GM19035 (cell line): Measurements from ENCODE around the gene LRRD1.
"Not testable (repeated sequence)": the region's sequence is repeated elsewhere in the genome, so short reads cannot be mapped to it uniquely, and the experiment has no call there.

Experiments used
- ATAC-seq: cut with Tn5 transposase; IDR thresholded peaks from one replicate; pipeline ENCODE4 v1.9.1; 2021; ENCODE audit not compliant: unreplicated experiment

LRRD1 gene

GRCh38 chr7:92178928-92179924, at the start of gene LRRD1:
Gene LRRD1 (minus strand): TSS chr7:92179142. CDS start chr7:92165202, 13,940 bp downstream.
- peak; percentile 99 for ATAC-seq

DNA sequence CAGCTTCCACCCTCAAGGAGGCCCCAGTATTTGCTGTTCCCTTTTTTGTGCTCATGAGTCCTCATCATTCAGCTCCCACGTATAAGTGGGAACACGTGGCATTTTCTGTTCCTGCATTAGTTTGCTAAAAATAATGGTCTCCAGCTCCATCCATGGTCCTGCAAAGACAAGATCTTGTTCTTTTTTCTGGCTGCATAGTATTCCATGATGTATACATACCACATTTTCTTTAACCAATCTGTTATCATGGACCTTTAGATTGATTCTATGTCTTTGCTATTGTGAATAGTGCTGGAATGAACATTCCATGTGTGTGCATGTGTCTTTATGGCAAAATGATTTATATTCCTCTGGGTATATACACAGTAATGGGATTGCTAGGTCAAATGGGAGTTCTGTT, 49.8 kb upstream of the LRRD1 start:
- no peak for ATAC-seq

DNA sequence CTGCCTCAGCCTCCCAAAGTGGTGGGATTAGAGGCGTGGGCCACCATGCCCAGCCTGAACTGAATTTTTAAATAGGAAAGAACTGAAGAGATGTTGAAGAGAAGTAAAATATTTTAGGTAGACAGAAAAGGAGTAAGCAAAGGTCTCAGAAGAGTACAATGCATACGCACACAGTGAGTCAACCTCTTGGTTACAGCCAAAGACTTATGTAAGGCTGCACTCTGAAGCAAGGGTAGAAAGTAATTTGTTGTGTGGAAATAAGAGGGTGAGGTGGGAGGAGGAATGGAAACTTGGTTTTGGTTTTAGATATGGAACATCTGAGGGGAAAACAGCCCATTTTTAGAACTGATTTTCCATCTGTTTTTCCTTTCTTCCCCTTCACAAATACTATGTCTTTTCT, 49.2 kb upstream of the LRRD1 start:
- ATAC-seq, result no peak

- ATAC-seq, result no peak
Observed at GRCh38 chr7:92226981-92227380, 48.0 kb upstream of the LRRD1 start.

DNA sequence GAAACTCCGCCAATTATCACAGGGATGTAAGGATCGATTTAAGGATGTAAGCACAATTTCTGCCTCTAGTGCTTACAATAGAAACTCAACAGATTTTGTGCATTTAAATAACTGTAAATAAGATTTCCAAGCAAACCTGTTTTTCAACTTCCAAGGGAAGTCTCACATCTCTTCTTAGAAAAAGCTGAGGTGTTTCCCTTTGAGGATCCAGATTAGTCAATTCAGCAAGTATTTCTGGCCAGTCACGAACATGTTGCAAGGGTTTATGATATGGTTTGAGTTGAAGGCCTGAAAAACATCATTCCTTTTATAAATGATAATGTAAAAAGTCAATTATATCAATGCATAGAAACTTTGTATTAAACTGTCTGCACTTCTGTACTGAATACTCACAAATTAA, 42.8 kb upstream of the LRRD1 start:
- no peak for ATAC-seq

DNA sequence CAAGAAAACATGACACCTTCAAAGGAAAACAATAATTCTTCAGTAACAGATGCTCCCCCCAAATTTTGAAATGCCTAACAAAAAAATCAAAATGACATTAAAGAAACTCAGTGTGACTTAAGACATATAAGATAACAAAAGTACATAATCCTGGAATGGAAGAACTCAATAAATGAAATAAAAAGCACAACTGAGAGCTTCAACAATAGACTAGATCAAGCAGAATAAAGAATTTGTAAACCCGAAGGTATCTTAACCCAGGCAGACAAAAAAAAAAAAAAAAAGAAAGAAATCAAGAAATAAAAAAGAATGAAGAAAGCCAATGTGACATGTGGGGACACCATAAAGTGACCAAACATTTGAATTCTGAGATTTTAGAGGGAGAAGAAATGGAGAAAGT, 27.7 kb upstream of the LRRD1 start:
- ATAC-seq, result no peak

GRCh38 chr7:92205987-92206386, 27.0 kb upstream of the LRRD1 start:
- no peak for ATAC-seq

GRCh38 chr7:92200791-92201190, 21.8 kb upstream of the LRRD1 start:
- no peak for ATAC-seq

GRCh38 chr7:92192326-92192725, 13.4 kb upstream of the LRRD1 start:
- ATAC-seq, result no peak

DNA sequence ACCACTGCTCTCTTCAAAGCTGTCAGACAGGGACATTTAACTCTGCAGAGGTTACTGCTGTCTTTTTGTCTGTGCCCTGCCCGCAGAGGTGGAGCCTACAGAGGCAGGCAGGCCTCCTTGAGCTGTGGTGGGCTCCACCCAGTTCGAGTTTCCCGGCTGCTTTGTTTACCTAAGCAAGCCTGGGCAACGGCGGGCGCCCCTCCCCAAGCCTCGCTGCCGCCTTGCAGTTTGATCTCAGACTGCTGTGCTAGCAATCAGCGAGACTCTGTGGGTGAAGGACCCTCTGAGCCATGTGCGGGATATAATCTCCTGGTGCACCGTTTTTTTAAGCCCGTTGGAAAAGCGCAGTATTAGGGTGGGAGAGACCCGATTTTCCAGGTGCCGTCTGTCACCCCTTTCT, 10.3 kb upstream of the LRRD1 start:
- ATAC-seq, result not testable (repeated sequence)

- not testable (repeated sequence) for ATAC-seq
Observed at GRCh38 chr7:92184294-92184693, 5.4 kb upstream of the LRRD1 start.

- ATAC-seq, result no peak
Observed at GRCh38 chr7:92177362-92177761, 1.6 kb downstream of the LRRD1 start.

DNA sequence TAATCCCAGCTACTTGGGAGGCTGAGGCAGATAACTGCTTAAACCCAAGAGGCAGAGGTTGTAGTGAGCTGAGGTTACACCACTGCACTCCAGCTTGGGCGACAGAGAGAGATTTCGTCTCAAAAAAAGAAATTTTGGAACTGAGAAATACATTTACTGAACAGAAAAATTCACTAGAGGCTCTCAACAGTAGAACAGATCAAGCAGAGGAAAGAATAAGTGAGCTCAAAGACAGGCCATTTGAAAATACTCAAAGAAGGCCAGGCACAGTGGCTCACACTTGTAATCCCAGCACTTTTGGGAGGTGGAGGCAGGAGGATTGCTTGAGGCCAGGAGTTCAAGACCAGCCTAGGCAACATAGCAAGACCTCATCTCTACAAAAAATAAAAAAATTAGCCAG, 9.4 kb downstream of the LRRD1 start:
- ATAC-seq, result not testable (repeated sequence)

DNA sequence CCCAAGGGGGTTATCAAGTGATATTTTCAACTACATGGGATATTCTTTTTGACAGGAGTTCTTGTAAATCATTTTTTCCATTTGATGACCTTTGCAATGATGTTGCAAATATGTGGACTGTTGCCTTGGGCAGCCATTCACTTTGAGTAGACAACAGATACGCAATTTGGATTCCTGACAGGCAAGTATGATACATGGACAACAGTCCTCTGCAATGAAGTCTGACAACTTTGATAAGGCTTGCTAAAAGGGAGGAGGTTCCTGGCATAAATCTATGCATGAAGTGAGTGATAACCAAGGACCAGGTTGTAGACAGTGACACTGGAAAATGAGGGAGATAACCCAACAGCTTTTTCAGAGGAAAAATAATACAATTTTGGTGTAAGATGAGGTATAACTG, 17.7 kb downstream of the LRRD1 start:
- ATAC-seq, result no peak

DNA sequence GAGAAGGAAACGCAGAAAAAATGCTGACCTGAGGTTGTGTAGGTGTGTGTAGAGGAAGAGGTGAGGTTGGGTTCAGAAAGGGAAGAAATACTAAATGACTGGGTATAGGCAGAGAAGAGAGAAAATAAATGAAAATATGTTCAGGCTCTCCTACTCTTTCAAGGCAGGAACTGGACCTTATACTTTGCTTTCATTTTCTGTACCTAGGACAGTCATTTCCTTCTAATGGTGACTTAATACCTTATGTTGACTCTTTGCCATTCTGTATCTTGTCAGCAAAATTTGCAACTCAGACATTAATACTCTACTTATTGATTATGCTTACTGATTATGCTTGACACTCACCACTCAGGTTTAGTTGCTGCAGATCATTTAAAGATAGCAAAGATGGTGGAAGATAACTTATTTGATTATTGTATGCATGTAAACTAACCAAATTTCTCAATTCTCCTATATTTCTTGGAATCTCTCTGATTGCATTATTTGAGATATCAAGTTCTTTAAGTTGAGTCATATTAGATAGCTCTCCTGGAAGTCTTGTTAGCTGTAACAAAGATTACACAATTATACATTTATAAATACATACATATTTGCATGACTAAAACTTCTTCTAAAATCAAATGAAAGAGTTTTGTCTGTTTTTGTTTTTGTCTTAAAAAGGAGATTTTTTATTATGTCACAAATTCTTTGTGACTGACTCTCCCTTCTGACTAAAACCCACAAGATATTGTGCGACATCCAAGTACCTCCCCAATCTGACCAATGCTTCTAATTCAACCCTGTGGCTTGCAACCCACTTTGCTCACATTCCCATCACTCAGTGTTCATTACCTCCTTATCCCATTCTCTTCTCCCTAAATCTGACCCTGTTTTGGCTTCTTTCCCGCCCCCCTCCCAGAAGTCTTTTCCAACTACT, 20.0 kb downstream of the LRRD1 start:
- ATAC-seq, result peak; percentile 72

- no peak for ATAC-seq
Observed at GRCh38 chr7:92156990-92157389, 22.0 kb downstream of the LRRD1 start.

GRCh38 chr7:92155108-92155739, 23.7 kb downstream of the LRRD1 start:
- no peak for ATAC-seq

DNA sequence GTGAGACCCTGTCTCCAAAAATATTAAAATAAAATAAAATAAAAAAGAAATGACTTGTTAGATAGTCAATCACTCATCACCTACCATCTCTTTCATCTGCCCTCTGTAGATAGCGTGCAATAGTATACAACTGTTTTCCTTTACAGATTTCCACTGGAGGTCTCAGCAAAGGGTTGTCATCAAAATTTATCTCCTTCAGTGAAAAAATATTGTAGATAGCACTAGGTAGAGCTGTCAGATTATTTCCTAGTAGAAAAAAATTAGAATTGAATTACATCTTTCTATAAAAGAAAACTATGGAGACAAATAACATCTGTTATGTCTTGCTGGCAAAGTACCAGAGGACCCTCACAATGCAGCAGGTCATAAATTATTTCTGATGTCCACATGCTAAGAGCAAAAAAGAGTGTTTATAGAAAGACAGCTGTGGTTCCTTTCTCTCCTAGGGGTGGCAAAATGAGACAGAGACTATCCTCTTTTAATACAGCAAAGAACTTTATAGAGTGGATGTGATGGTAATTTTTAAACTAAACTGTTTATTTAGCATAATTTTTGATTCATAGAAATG, 28.4 kb downstream of the LRRD1 start:
- no peak for ATAC-seq

DNA sequence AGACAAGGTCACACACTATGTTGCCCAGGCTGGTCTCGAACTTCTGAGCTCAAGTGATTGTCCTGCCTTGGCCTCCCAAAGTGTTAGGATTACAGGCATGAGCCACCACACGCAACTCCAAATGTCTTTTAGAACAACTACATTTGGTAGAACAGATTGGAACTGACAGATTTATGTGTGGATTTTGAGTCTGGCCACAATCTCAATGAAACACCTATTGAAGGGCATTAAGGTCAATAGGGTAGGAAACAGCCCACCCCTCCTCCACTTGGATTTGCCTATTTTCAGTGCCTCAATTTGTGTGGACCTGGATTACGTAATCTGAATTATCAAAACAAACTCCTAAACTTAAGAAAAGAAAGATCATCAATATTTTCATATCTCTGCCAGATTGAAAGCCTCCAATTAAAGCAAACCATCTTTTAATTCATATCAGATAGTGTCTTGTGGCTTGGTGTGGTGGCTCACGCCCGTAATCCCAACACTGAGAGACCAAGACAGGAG, 29.2 kb downstream of the LRRD1 start:
- ATAC-seq, result no peak

GRCh38 chr7:92143192-92143880, 35.6 kb downstream of the LRRD1 start:
- ATAC-seq, result not testable (repeated sequence)
